GM19023 (cell line): Measurements from ENCODE around the gene ITGAV.
A peak's percentile ranks its signal among the peaks of the same experiment; 100 is the strongest.
"Not testable (repeated sequence)": the region's sequence is repeated elsewhere in the genome, so short reads cannot be mapped to it uniquely, and the experiment has no call there.

Source experiments
- ATAC-seq: cut with Tn5 transposase; IDR thresholded peaks from one replicate; pipeline ENCODE4 v1.9.1; 2021; ENCODE audit warnings: mild to moderate bottlenecking, moderate library complexity; ENCODE audit not compliant: unreplicated experiment

The ITGAV gene

GRCh38 chr2:186589612-186590349 lies at the start of gene ITGAV:
ITGAV (plus strand) TSS chr2:186590056; CDS start chr2:186590339, 283 bp downstream.
- ATAC-seq: peak; percentile 96

- ATAC-seq: no peak
Measured at GRCh38 chr2:186540941-186541340, 48.9 kb upstream of the ITGAV start.

- no peak for ATAC-seq
Measured at GRCh38 chr2:186542002-186542401, 47.9 kb upstream of the ITGAV start.

GRCh38 chr2:186543561-186544131 lies 46.2 kb upstream of the ITGAV start:
- ATAC-seq: no peak

- no peak for ATAC-seq
Measured at GRCh38 chr2:186544255-186544675, 45.6 kb upstream of the ITGAV start.

GRCh38 chr2:186546846-186547245 lies 43.0 kb upstream of the ITGAV start:
- ATAC-seq: no peak

- ATAC-seq: no peak
Measured at GRCh38 chr2:186551323-186552050, 38.4 kb upstream of the ITGAV start.

GRCh38 chr2:186554429-186554828 lies 35.4 kb upstream of the ITGAV start:
- ATAC-seq: no peak

- ATAC-seq: no peak
Measured at GRCh38 chr2:186554850-186555671, 34.8 kb upstream of the ITGAV start.

- ATAC-seq: no peak
Measured at GRCh38 chr2:186558512-186559276, 31.2 kb upstream of the ITGAV start.

GRCh38 chr2:186559370-186559769 lies 30.5 kb upstream of the ITGAV start:
- ATAC-seq: no peak

- ATAC-seq: no peak
Measured at GRCh38 chr2:186559848-186560247, 30.0 kb upstream of the ITGAV start.

GRCh38 chr2:186560254-186560653 lies 29.6 kb upstream of the ITGAV start:
- ATAC-seq: no peak

- no peak for ATAC-seq
Measured at GRCh38 chr2:186561467-186562208, 28.2 kb upstream of the ITGAV start.

- ATAC-seq: no peak
Measured at GRCh38 chr2:186562209-186562578, 27.7 kb upstream of the ITGAV start.

- ATAC-seq: not testable (repeated sequence)
Measured at GRCh38 chr2:186568600-186568999, 21.3 kb upstream of the ITGAV start.

- ATAC-seq: not testable (repeated sequence)
Measured at GRCh38 chr2:186569127-186569526, 20.7 kb upstream of the ITGAV start.

GRCh38 chr2:186569897-186570296 lies 20.0 kb upstream of the ITGAV start:
- ATAC-seq: no peak

- no peak for ATAC-seq
Measured at GRCh38 chr2:186570604-186571003, 19.3 kb upstream of the ITGAV start.

GRCh38 chr2:186572705-186573104 lies 17.2 kb upstream of the ITGAV start:
- ATAC-seq: no peak
